Measurements from ENCODE around the gene MICU1. TPM values are rescaled to one million over a fixed set of nuclear protein-coding genes. Genes with fewer than 3 reads are reported as not detected.

The MICU1 gene
- total RNA-seq, 1 experiment from 2014 or later, result 36.0 TPM

- Mint-ChIP-seq H3K4me3 (no peak overlapping the region), H3K27me3 (ENCODE audit: low read depth) (no peaks in the 10 kb centered on the region), H3K27ac (peak overlapping the region; percentile 85; the same call in 1 of the 2 replicates), H3K36me3 (peaks cover 9% of the 10 kb centered on the region), H3K9me3 (no peaks in the 10 kb centered on the region), H3K4me1 (peaks cover 23% of the 10 kb centered on the region)
- ChIA-PET CTCF (interaction anchor here (0.6 to 1.9 kb wide), 23 partner anchors 8 to 521 kb away, joined by 3 to 14 read pairs (median 4); partner anchors contain the start of genes DNAJB12 and SPOCK2), POLR2A (interaction anchor here (0.5 to 1.1 kb wide), 3 partner anchors 13 to 62 kb away, joined by 3 to 5 read pairs (median 4); no protein-coding TSS in a partner anchor)
- no peak for DNase-seq (ENCODE audit: low spot score)
- TF ChIP-seq ATF6 (CRISPR knock-in tag; IDR thresholded peaks at IDR 0.05), result no peak
- TF ChIP-seq IRF1 (CRISPR knock-in tag; IDR thresholded peaks at IDR 0.05), result no peak
- no peak for ATAC-seq
These were observed 289.4 kb downstream of the MICU1 start for GRCh38 chr10:72336259-72337038.

- Mint-ChIP-seq H3K4me3 (no peak overlapping the region), H3K36me3 (peaks cover 9% of the 10 kb centered on the region)
These were observed 290.3 kb downstream of the MICU1 start for GRCh38 chr10:72335394-72336258.

More at GRCh38 chr10:72335394-72336258, 290.3 kb downstream of the MICU1 start:
- ChIA-PET POLR2A (interaction anchor here (1.0 kb wide), 1 partner anchor 61 kb away, joined by 4 read pairs; no protein-coding TSS in a partner anchor), CTCF (interaction anchor here (0.6 to 1.9 kb wide), 2 partner anchors 21 to 61 kb away, joined by 4 to 6 read pairs; no protein-coding TSS in a partner anchor)
- H3K27me3 Mint-ChIP-seq (ENCODE audit: low read depth), result no peaks in the 10 kb centered on the region
- TF ChIP-seq AR (CRISPR knock-in tag; IDR thresholded peaks at IDR 0.05), result no peak
- TF ChIP-seq JAZF1 (CRISPR knock-in tag; IDR thresholded peaks at IDR 0.05), result no peak
- no peak for TF ChIP-seq ZSCAN18 (CRISPR knock-in tag; IDR thresholded peaks at IDR 0.05)
- no peak for TF ChIP-seq MYBL2 (CRISPR knock-in tag; IDR thresholded peaks at IDR 0.05)
- TF ChIP-seq ZNF121 (CRISPR knock-in tag; IDR thresholded peaks at IDR 0.05), result no peak
- no peak for TF ChIP-seq OVOL2 (CRISPR knock-in tag; IDR thresholded peaks at IDR 0.05; ENCODE audit: borderline replicate concordance)
- no peak for TF ChIP-seq NFATC4 (CRISPR knock-in tag; IDR thresholded peaks at IDR 0.05)
- TF ChIP-seq CBFB (CRISPR knock-in tag; IDR thresholded peaks at IDR 0.05; ENCODE audit: low read depth), result no peak
- no peak for TF ChIP-seq GABPB1 (CRISPR knock-in tag; IDR thresholded peaks at IDR 0.05)
- no peak for TF ChIP-seq TEAD1 (CRISPR knock-in tag; IDR thresholded peaks at IDR 0.05)
- no peak for TF ChIP-seq ZNF219 (CRISPR knock-in tag; IDR thresholded peaks at IDR 0.05; ENCODE audit: borderline replicate concordance)
- no peak for TF ChIP-seq IRF2 (CRISPR knock-in tag; IDR thresholded peaks at IDR 0.05; ENCODE audit: borderline replicate concordance, low read depth)
- no peak for TF ChIP-seq ELF4 (CRISPR knock-in tag; IDR thresholded peaks at IDR 0.05; ENCODE audit: low read depth)
- TF ChIP-seq FOXK1 (CRISPR knock-in tag; IDR thresholded peaks at IDR 0.05), result no peak
- no peak for ATAC-seq
- no peak for DNase-seq (ENCODE audit: low spot score)
- no peak overlapping the region for H3K27ac Mint-ChIP-seq
- H3K4me1 Mint-ChIP-seq, result peaks cover 30% of the 10 kb centered on the region
- H3K9me3 Mint-ChIP-seq, result no peaks in the 10 kb centered on the region
